Activated B cell treated with CpG ODN at 0.5 μM for 24 hours (primary cell): ENCODE data around the gene MMP28. TPM values are rescaled to one million over a fixed set of nuclear protein-coding genes. Genes with fewer than 3 reads are reported as not detected.
A peak's percentile ranks its signal among the peaks of the same experiment; 100 is the strongest.

Source experiments
- ATAC-seq: fragments of 200-7000 bp; cut with Tn5 transposase; one replicate; pipeline ENCODE4 v1.10.0; 2021; ENCODE audit warnings: low read depth, mild to moderate bottlenecking, moderate library complexity
- CTCF ChIA-PET: fragments of 350-600 bp; sonication (Branson Sonifier 250); formaldehyde crosslinking; loops from one replicate; lab custom pipeline; 2021; ENCODE audit warnings: antibody characterized with exemption; lab: Charles Lee
- POLR2A ChIA-PET: fragments of 350-600 bp; sonication (Branson Sonifier 250); formaldehyde crosslinking; loops from one replicate; lab custom pipeline; 2021; ENCODE audit warnings: antibody characterized with exemption; lab: Charles Lee
- DNase-seq: peaks from one replicate; pipeline ENCODE4 v3.0.0; 2022
- H3K27ac Mint-ChIP-seq: one replicate; pipeline ENCODE4 v1.8.0; 2020; ENCODE audit warnings: mixed read lengths
- H3K27me3 Mint-ChIP-seq: one replicate; pipeline ENCODE4 v1.8.0; 2021; ENCODE audit warnings: mixed read lengths
- H3K36me3 Mint-ChIP-seq: one replicate; pipeline ENCODE4 v1.8.0; 2021; ENCODE audit warnings: low read depth, mixed read lengths
- H3K4me1 Mint-ChIP-seq: one replicate; pipeline ENCODE4 v1.8.0; 2021; ENCODE audit warnings: mixed read lengths
- H3K4me3 Mint-ChIP-seq: one replicate; pipeline ENCODE4 v1.8.0; 2020; ENCODE audit warnings: mild to moderate bottlenecking, mixed read lengths
- H3K9me3 Mint-ChIP-seq: one replicate; pipeline ENCODE4 v1.8.0; 2020; ENCODE audit warnings: mixed read lengths
- intact Hi-C: fragments of 100-400 bp; cut with micrococcal nuclease; formaldehyde crosslinking; loops from one replicate; pipeline ENCODE4 v1.15.1; 2024
- total RNA-seq: library from RNA; stranded (reverse); gene quantifications from 2 replicates; pipeline ENCODE4 v1.2.3, GENCODE V29; 2022
- TF ChIP-seq, protein P1 (sequence below): fragments of 200-600 bp; IDR thresholded peaks from one replicate; pipeline ENCODE4 v1.8.0; 2022; ENCODE audit warnings: antibody characterized with exemption, mild to moderate bottlenecking

Gene MMP28
- total RNA-seq, 1 donor from 2014 or later: not detected

DNA sequence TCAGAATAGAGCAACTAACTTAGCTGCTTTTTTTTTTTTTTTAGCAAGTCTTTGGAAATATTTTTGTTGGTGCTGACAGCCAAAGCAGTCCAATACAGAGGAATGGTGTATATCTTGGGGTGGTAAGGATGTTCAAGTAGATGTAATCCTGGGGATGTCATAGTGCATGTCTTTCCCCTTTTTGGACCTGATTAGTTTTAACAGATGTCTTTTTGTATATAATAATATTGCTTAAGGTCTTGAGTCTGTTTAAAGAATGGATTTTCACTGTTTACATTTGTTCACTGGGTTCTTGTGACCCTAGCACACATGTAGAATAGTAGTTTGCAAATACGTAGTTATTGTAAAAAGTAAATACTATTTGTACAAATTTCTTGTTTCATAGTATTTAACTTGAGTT is 21.8 kb upstream of the MMP28 start:
- Mint-ChIP-seq H3K9me3 (no peaks in the 10 kb centered on the region), H3K27ac (no peak overlapping the region), H3K4me1 (peaks cover 43% of the 10 kb centered on the region), H3K36me3 (peaks cover 61% of the 10 kb centered on the region), H3K4me3 (no peak overlapping the region), H3K27me3 (no peaks in the 10 kb centered on the region)
- intact Hi-C loops: no loop called here
- ATAC-seq (no peak), DNase-seq (no peak)
- TF ChIP-seq, protein P1, sequence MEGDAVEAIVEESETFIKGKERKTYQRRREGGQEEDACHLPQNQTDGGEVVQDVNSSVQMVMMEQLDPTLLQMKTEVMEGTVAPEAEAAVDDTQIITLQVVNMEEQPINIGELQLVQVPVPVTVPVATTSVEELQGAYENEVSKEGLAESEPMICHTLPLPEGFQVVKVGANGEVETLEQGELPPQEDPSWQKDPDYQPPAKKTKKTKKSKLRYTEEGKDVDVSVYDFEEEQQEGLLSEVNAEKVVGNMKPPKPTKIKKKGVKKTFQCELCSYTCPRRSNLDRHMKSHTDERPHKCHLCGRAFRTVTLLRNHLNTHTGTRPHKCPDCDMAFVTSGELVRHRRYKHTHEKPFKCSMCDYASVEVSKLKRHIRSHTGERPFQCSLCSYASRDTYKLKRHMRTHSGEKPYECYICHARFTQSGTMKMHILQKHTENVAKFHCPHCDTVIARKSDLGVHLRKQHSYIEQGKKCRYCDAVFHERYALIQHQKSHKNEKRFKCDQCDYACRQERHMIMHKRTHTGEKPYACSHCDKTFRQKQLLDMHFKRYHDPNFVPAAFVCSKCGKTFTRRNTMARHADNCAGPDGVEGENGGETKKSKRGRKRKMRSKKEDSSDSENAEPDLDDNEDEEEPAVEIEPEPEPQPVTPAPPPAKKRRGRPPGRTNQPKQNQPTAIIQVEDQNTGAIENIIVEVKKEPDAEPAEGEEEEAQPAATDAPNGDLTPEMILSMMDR: no peak
- ChIA-PET CTCF (interaction anchor here (1.1 to 1.5 kb wide), 2 partner anchors 50 to 53 kb away, joined by 4 to 7 read pairs; no protein-coding TSS in a partner anchor), POLR2A (interaction anchor here (1.0 kb wide), 1 partner anchor 8 kb away, joined by 3 read pairs; the partner anchor contains the start of gene TAF15)

DNA sequence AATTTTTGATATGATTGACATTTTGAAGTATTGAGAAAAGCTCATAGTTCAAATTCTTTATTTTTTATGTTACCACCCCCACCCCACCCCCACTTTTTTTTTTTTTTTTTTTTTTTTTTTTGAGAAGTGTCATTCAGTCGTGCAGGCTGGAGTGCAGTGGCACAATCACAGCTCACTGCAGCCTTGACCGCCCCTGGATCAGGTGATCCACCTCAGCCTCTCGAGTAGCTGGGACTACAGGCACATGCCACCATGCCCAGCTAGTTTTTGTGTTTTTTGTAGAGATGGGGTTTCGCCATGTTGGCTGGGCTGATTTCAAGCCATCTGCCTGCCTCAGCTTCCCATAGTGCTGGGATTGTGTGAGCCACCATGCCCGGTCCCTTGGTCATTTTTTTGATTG is 21.3 kb upstream of the MMP28 start:
- intact Hi-C loops: no loop called here
- H3K36me3 Mint-ChIP-seq: peaks cover 59% of the 10 kb centered on the region
- H3K27ac Mint-ChIP-seq: no peak overlapping the region
- ChIA-PET CTCF (interaction anchor here (1.1 to 1.5 kb wide), 2 partner anchors 50 to 52 kb away, joined by 4 to 7 read pairs; no protein-coding TSS in a partner anchor), POLR2A (no interaction called here)
- TF ChIP-seq, protein P1: no peak
- no peaks in the 10 kb centered on the region for H3K27me3 Mint-ChIP-seq
- peaks cover 48% of the 10 kb centered on the region for H3K4me1 Mint-ChIP-seq
- H3K9me3 Mint-ChIP-seq: no peaks in the 10 kb centered on the region
- H3K4me3 Mint-ChIP-seq: no peak overlapping the region
- no peak for DNase-seq
- ATAC-seq: no peak

DNA sequence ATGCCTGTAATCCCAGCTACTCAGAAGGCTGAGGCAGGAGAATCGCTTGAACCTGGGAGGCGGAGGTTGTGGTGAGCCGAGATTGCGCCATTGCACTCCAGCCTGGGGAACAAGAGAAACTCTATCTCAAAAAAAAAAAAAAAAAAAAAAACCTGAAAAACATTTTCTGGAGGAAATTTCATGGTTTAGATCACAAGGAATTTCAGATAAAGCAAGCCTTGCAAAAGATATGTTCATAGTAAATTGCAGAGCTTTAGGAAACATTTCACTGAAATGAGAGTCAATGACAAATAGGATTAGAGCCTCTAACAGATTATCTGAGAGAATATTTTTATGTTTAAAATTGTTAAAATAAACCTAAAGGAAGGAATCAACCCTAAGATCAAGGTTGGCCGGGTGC is 17.0 kb upstream of the MMP28 start:
- DNase-seq (no peak), ATAC-seq (no peak)
- POLR2A ChIA-PET: interaction anchor here (1.2 kb wide), 1 partner anchor 49 kb away, joined by 6 read pairs; no protein-coding TSS in a partner anchor
- TF ChIP-seq, protein P1: no peak
- H3K4me1 Mint-ChIP-seq: peaks cover 75% of the 10 kb centered on the region
- no peaks in the 10 kb centered on the region for H3K9me3 Mint-ChIP-seq
- H3K27me3 Mint-ChIP-seq: no peaks in the 10 kb centered on the region
- intact Hi-C loops: no loop called here
- peaks cover 43% of the 10 kb centered on the region for H3K36me3 Mint-ChIP-seq
- CTCF ChIA-PET: interaction anchor here (0.6 to 6.4 kb wide), 2 partner anchors 40 to 49 kb away, joined by 3 to 158 read pairs; partner anchors contain the start of gene C17orf50
- no peak overlapping the region for H3K27ac Mint-ChIP-seq
- no peak overlapping the region for H3K4me3 Mint-ChIP-seq

GRCh38 chr17:35811759-35812158 is 16.3 kb upstream of the MMP28 start:
- TF ChIP-seq, protein P1: no peak
- intact Hi-C loops: no loop called here
- no peak overlapping the region for H3K27ac Mint-ChIP-seq
- no peaks in the 10 kb centered on the region for H3K9me3 Mint-ChIP-seq
- ChIA-PET POLR2A (interaction anchor here (1.2 kb wide), 1 partner anchor 48 kb away, joined by 6 read pairs; no protein-coding TSS in a partner anchor), CTCF (interaction anchor here (6.4 kb wide), 1 partner anchor 49 kb away, joined by 158 read pairs; the partner anchor contains the start of gene C17orf50)
- ATAC-seq (no peak), DNase-seq (no peak)
- peaks cover 72% of the 10 kb centered on the region for H3K4me1 Mint-ChIP-seq
- H3K27me3 Mint-ChIP-seq: no peaks in the 10 kb centered on the region
- peak overlapping the region; percentile 57 for H3K4me3 Mint-ChIP-seq
- peaks cover 41% of the 10 kb centered on the region for H3K36me3 Mint-ChIP-seq

GRCh38 chr17:35809855-35810461 is 14.5 kb upstream of the MMP28 start:
- TF ChIP-seq, protein P1: no peak
- no peaks in the 10 kb centered on the region for H3K27me3 Mint-ChIP-seq
- peak overlapping the region; percentile 100 for H3K27ac Mint-ChIP-seq
- peaks cover 57% of the 10 kb centered on the region for H3K4me1 Mint-ChIP-seq
- CTCF ChIA-PET: interaction anchor here (3.3 to 6.4 kb wide), 3 partner anchors 13 to 47 kb away, joined by 18 to 158 read pairs (median 22); partner anchors contain the start of genes C17orf50 and MMP28
- no peaks in the 10 kb centered on the region for H3K9me3 Mint-ChIP-seq
- POLR2A ChIA-PET: interaction anchor here (0.6 to 3.5 kb wide), 14 partner anchors 8 to 739 kb away, joined by 3 to 121 read pairs (median 5); partner anchors contain the start of genes AP2B1, MMP28 and PEX12
- ATAC-seq: peak; percentile 1
- peaks cover 25% of the 10 kb centered on the region for H3K36me3 Mint-ChIP-seq
- intact Hi-C loops: loop anchor here (1.0 to 10.0 kb wide), 7 partner anchors 15 to 791 kb away; partner anchors contain the start of genes AP2B1, MMP28, MRM1 and SLFN5
- H3K4me3 Mint-ChIP-seq: peak overlapping the region; percentile 93
- no peak for DNase-seq
